Progenitor cell of endocrine pancreas (in vitro differentiated cells): ENCODE results near the gene WDR77. TPM values are rescaled to one million over a fixed set of nuclear protein-coding genes. Genes with fewer than 3 reads are reported as not detected.

Experiments
- DNase-seq: peaks from one replicate; pipeline ENCODE4 v3.0.0; 2021; ENCODE audit warnings: low spot score; ENCODE audit not compliant: unreplicated experiment
- H3K27ac Mint-ChIP-seq: 2 replicates; pipeline ENCODE4 v1.8.0; 2021; ENCODE audit warnings: mild to moderate bottlenecking, moderate library complexity, mixed read lengths
- H3K27me3 Mint-ChIP-seq: 2 replicates; pipeline ENCODE4 v1.8.0; 2021; ENCODE audit warnings: mixed read lengths
- H3K36me3 Mint-ChIP-seq: 2 replicates; pipeline ENCODE4 v1.8.0; 2022; ENCODE audit warnings: mixed read lengths; ENCODE audit not compliant: insufficient read depth
- H3K4me1 Mint-ChIP-seq: 2 replicates; pipeline ENCODE4 v1.8.0; 2021; ENCODE audit warnings: low read depth, mixed read lengths
- H3K4me3 Mint-ChIP-seq: 2 replicates; pipeline ENCODE4 v1.8.0; 2021; ENCODE audit warnings: low read depth, mild to moderate bottlenecking, moderate library complexity, mixed read lengths
- H3K9me3 Mint-ChIP-seq: 2 replicates; pipeline ENCODE4 v1.8.0; 2021; ENCODE audit warnings: low read depth, mixed read lengths
- CTCF ChIP-seq: fragments of 200-600 bp; sonication (generic); IDR thresholded peaks from one replicate; pipeline ENCODE4 v1.5.0; 2021; ENCODE audit warnings: antibody characterized with exemption, mild to moderate bottlenecking; ENCODE audit not compliant: unreplicated experiment
- total RNA-seq: library from RNA; stranded (reverse); gene quantifications from 2 replicates; pipeline ENCODE4 v1.2.1, GENCODE V29; 2021

The WDR77 gene
- total RNA-seq, 1 donor from 2014 or later: 91.2 TPM

DNA sequence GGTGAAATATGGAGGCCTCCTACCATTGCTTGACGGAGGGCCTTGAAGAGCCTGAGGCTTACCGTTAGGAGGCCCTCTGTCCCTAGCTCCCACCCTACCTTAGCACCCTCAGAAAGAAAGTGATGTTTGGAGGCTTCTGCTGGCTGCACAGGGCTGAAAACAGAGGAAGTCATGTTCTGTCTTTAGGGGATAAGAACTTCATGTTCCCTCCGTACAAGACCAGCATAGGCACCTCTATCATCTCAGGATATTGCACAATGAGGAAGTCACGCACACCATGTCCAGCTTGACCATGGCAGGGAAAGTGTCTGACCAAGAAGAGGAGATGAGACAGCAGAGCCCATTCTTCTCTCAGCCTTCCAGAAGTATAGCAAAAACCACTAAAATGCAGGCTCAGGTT lies 40.5 kb upstream of the WDR77 start:
- Mint-ChIP-seq H3K4me1 (peaks cover 11% of the 10 kb centered on the region), H3K27ac (no peak overlapping the region), H3K4me3 (no peak overlapping the region), H3K27me3 (peaks cover 3% of the 10 kb centered on the region), H3K36me3 (no peaks in the 10 kb centered on the region), H3K9me3 (no peaks in the 10 kb centered on the region)
- TF ChIP-seq CTCF: no peak
- DNase-seq: no peak

GRCh38 chr1:111488669-111489068 lies 39.6 kb upstream of the WDR77 start:
- no peaks in the 10 kb centered on the region for H3K36me3 Mint-ChIP-seq
- H3K4me1 Mint-ChIP-seq: peaks cover 6% of the 10 kb centered on the region
- peaks cover 3% of the 10 kb centered on the region for H3K27me3 Mint-ChIP-seq
- H3K27ac Mint-ChIP-seq: no peak overlapping the region
- H3K9me3 Mint-ChIP-seq: no peaks in the 10 kb centered on the region
- H3K4me3 Mint-ChIP-seq: no peak overlapping the region
- no peak for TF ChIP-seq CTCF
- no peak for DNase-seq

- Mint-ChIP-seq H3K4me1 (peaks cover 4% of the 10 kb centered on the region), H3K36me3 (no peaks in the 10 kb centered on the region), H3K9me3 (no peaks in the 10 kb centered on the region), H3K27ac (no peak overlapping the region), H3K4me3 (no peak overlapping the region), H3K27me3 (peaks cover 3% of the 10 kb centered on the region)
- no peak for TF ChIP-seq CTCF
- DNase-seq: no peak
Observed at GRCh38 chr1:111487133-111487532, 38.1 kb upstream of the WDR77 start.

DNA sequence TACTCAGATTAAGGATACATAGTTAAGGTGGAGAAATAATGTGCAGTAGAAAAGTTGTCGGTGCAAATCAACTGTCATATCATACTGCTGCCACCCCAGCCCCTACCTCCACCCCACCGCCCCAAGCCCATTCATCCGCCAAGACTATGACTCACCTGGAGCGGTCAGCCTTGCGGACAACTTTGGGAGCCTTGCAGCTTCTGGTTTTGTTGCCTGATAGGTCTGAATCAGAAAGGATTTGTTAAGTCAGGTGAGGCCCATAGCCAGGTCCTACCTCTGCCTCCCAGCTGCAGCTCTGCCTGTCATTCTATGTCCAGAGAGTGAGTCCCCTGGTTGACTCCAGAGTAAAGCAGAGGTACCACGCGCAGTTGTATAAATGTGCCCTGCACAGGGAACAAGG lies 37.4 kb upstream of the WDR77 start:
- Mint-ChIP-seq H3K27ac (no peak overlapping the region), H3K4me1 (peaks cover 4% of the 10 kb centered on the region), H3K27me3 (peaks cover 3% of the 10 kb centered on the region), H3K36me3 (no peaks in the 10 kb centered on the region), H3K4me3 (no peak overlapping the region), H3K9me3 (no peaks in the 10 kb centered on the region)
- TF ChIP-seq CTCF: no peak
- DNase-seq: no peak

DNA sequence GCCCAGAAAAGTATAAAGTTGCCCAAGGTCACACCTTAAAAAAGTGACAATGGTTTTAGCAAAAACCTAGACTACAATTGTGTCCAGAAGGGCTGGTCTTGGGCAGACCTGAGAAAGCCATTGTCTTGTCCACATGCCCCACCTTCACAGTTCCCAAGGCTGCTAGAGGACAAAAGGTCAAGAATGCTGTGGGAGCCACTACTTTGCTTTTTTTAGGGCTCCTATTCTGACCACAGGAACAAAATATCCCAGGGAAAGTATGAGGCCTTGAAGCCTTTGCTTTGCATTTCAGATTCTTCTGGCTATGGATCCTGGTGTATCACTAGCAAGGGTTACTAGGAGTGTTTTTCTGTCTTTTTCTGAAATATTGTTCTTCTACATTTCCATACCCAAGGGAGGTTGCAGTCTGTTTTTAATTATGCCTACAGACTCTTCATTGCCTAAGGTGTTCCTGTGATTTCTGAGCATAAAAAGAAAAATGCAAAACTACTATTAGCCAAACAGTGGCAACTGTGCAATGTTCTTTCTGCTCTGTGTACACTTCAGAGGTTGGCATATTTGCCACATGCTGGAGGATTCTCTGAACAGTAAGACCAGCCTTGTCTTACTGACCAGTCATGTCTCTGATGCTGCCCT lies 35.5 kb upstream of the WDR77 start:
- no peaks in the 10 kb centered on the region for H3K9me3 Mint-ChIP-seq
- H3K36me3 Mint-ChIP-seq: no peaks in the 10 kb centered on the region
- H3K4me1 Mint-ChIP-seq: peaks cover 4% of the 10 kb centered on the region
- H3K27ac Mint-ChIP-seq: no peak overlapping the region
- DNase-seq: no peak
- TF ChIP-seq CTCF: no peak
- no peak overlapping the region for H3K4me3 Mint-ChIP-seq
- H3K27me3 Mint-ChIP-seq: peaks cover 3% of the 10 kb centered on the region
